HT1080 (cell line): ENCODE measurements around the gene GP5. TPM values are rescaled to one million over a fixed set of nuclear protein-coding genes. Genes with fewer than 3 reads are reported as not detected.

Source experiments
- DNase-seq: peaks from one replicate; pipeline ENCODE4 v3.0.0-alpha.2; 2015; ENCODE audit warnings: low read depth
- polyA plus RNA-seq, 2 experiments: library from polyadenylated mRNA; depleted of rRNA; stranded (reverse); fragments of >200 nt; gene quantifications; 2 replicates each; pipeline ENCODE4 v1.2.3, GENCODE V29; 2015
- total RNA-seq: library from RNA; depleted of rRNA; stranded (reverse); fragments of >200 nt; shearing (Covaris generic); gene quantifications from 2 replicates; pipeline ENCODE4 v1.2.3, GENCODE V29; 2014; rRNA removed

The GP5 gene
- total RNA-seq = not detected in 2 replicates
- not detected in 2 replicates for polyA plus RNA-seq (2015; cell fraction: cytosol; rRNA removed)
- polyA plus RNA-seq (2015; cell fraction: nucleus; rRNA removed) = not detected in 2 replicates

GRCh38 chr3:194399166-194399565 is at the start of gene GP5:
Gene GP5, minus strand, starts transcription at chr3:194399266. Its CDS starts 984 bp downstream, at chr3:194398282.
- DNase-seq = no peak

- no peak for DNase-seq
These were observed 48.6 kb upstream of the GP5 start for GRCh38 chr3:194447657-194448056.

GRCh38 chr3:194447161-194447560 is 48.1 kb upstream of the GP5 start:
- DNase-seq = no peak

- no peak for DNase-seq
These were observed 47.7 kb upstream of the GP5 start for GRCh38 chr3:194446754-194447153.

GRCh38 chr3:194446172-194446571 is 47.1 kb upstream of the GP5 start:
- no peak for DNase-seq

GRCh38 chr3:194443901-194444300 is 44.8 kb upstream of the GP5 start:
- no peak for DNase-seq

- no peak for DNase-seq
These were observed 41.7 kb upstream of the GP5 start for GRCh38 chr3:194440756-194441155.

GRCh38 chr3:194439881-194440550 is 41.0 kb upstream of the GP5 start:
- DNase-seq = no peak

- DNase-seq = no peak
These were observed 35.4 kb upstream of the GP5 start for GRCh38 chr3:194434503-194434902.

GRCh38 chr3:194431554-194431953 is 32.5 kb upstream of the GP5 start:
- no peak for DNase-seq

- no peak for DNase-seq
These were observed 26.3 kb upstream of the GP5 start for GRCh38 chr3:194425399-194425798.

- no peak for DNase-seq
These were observed 25.9 kb upstream of the GP5 start for GRCh38 chr3:194424953-194425352.

GRCh38 chr3:194424373-194424772 is 25.3 kb upstream of the GP5 start:
- DNase-seq = no peak

GRCh38 chr3:194423317-194423716 is 24.3 kb upstream of the GP5 start:
- no peak for DNase-seq

GRCh38 chr3:194422188-194422587 is 23.1 kb upstream of the GP5 start:
- no peak for DNase-seq

GRCh38 chr3:194418671-194419070 is 19.6 kb upstream of the GP5 start:
- no peak for DNase-seq

- peak; percentile 49 for DNase-seq
These were observed 8.4 kb upstream of the GP5 start for GRCh38 chr3:194407423-194407822.

GRCh38 chr3:194405766-194406165 is 6.7 kb upstream of the GP5 start:
- no peak for DNase-seq

GRCh38 chr3:194404365-194405140 is 5.5 kb upstream of the GP5 start:
- peak; percentile 58 for DNase-seq

- DNase-seq = no peak
These were observed 2.8 kb upstream of the GP5 start for GRCh38 chr3:194401868-194402329.

- DNase-seq = no peak
These were observed 2.3 kb upstream of the GP5 start for GRCh38 chr3:194401346-194401745.

GRCh38 chr3:194399874-194400411 is 877 bp upstream of the GP5 start:
- no peak for DNase-seq
